Measurements from ENCODE around the gene FLT1.

Gene FLT1

DNA sequence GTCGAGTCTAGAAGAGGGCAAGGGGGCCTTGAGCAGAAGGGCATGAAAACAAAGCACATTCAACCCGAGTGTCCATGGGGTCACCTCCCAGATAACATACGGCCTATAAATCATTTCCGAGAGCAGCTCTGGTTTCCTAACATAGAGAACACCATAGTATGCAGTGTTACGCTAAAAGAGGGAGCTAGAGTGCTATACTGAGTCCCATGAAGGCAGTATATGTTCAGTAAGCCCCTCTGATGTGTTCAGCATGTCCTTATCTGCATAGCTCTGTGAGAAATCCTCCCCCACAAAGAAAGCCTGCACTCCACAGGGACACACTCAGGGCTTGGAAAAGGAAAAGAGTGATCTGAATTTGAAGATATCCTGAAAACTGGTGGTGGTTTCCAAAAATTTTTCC is 175.4 kb downstream of the FLT1 start:
- H3K4me3 ChIP-seq (ENCODE audit: extremely low read depth, insufficient read depth, low read length, poor library complexity, severe bottlenecking), result no peak overlapping the region
- no peak overlapping the region for H3K27ac ChIP-seq (ENCODE audit: low read depth, low read length, severe bottlenecking)
- H3K4me1 ChIP-seq (ENCODE audit: control insufficient read depth, insufficient read depth, low read length, poor library complexity, severe bottlenecking), result peaks cover 46% of the 10 kb centered on the region
- WGBS, 2 experiments (ENCODE audit: insufficient coverage in 2 of 2), result 98% methylated on average over 3 to 5 of the region's 5 CpGs
- H3K9me3 ChIP-seq (ENCODE audit: control insufficient read depth, low read length), result peaks cover 3% of the 10 kb centered on the region
- peaks cover 53% of the 10 kb centered on the region for H3K36me3 ChIP-seq (ENCODE audit: control insufficient read depth, insufficient read depth, low read length)

- H3K9me3 ChIP-seq (ENCODE audit: control insufficient read depth, low read length), result peaks cover 3% of the 10 kb centered on the region
- peaks cover 62% of the 10 kb centered on the region for H3K36me3 ChIP-seq (ENCODE audit: control insufficient read depth, insufficient read depth, low read length)
- H3K4me3 ChIP-seq (ENCODE audit: extremely low read depth, insufficient read depth, low read length, poor library complexity, severe bottlenecking), result no peak overlapping the region
- 100% methylated on average over 2 to 3 of the region's 7 CpGs for WGBS, 2 experiments (ENCODE audit: insufficient coverage in 2 of 2)
- H3K27ac ChIP-seq (ENCODE audit: low read depth, low read length, severe bottlenecking), result no peak overlapping the region
- peaks cover 42% of the 10 kb centered on the region for H3K4me1 ChIP-seq (ENCODE audit: control insufficient read depth, insufficient read depth, low read length, poor library complexity, severe bottlenecking)
Measured at GRCh38 chr13:28318496-28318895, 176.4 kb downstream of the FLT1 start.

DNA sequence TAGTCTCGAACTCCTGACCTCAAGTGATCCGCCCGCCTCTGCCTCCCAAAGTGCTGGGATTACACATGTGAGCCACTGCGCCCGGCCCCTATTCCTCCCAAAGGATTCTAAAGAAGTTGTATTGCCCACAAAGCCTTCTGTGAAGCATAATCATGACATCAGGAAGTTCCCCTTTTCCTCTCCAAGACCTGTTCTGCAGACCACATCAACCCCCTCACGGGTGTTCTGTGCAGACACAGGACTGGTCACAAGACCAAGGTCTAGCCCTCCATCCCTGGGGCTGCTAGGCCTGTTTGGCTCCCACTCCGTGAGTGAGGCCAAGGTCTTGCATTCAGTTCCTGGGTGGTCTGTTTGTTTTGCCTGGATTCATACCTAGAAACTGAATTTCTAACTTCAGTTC is 178.1 kb downstream of the FLT1 start:
- H3K4me1 ChIP-seq (ENCODE audit: control insufficient read depth, insufficient read depth, low read length, poor library complexity, severe bottlenecking), result peaks cover 28% of the 10 kb centered on the region
- H3K36me3 ChIP-seq (ENCODE audit: control insufficient read depth, insufficient read depth, low read length), result peaks cover 71% of the 10 kb centered on the region
- H3K4me3 ChIP-seq (ENCODE audit: extremely low read depth, insufficient read depth, low read length, poor library complexity, severe bottlenecking), result no peak overlapping the region
- 91 to 94% methylated on average over 6 to 7 of the region's 7 CpGs for WGBS, 2 experiments (ENCODE audit: insufficient coverage in 2 of 2)
- H3K9me3 ChIP-seq (ENCODE audit: control insufficient read depth, low read length), result peaks cover 3% of the 10 kb centered on the region
- no peak overlapping the region for H3K27ac ChIP-seq (ENCODE audit: low read depth, low read length, severe bottlenecking)

DNA sequence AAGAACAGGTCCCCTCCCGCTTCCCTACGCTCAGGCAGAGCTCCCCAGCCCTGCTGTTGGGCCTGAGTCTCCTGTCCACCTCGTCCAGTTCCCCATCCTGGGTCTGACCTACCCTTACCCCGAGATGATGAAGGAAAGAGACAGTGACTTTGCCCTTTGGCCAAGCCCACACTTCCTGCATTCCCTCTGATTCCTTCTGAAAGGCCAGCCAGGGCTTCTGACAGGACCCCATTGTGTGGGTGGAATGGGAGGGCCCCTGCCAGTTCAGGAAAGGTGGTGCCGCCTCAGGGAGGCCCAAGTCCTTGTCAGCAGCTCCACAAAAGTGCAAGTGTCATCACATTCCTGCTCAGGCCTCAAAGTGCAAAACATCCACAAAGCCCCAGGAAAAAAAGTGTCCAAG is 178.8 kb downstream of the FLT1 start:
- Histone ChIP-seq H3K36me3 (ENCODE audit: control insufficient read depth, insufficient read depth, low read length) (peaks cover 64% of the 10 kb centered on the region), H3K4me3 (ENCODE audit: extremely low read depth, insufficient read depth, low read length, poor library complexity, severe bottlenecking) (no peak overlapping the region), H3K4me1 (ENCODE audit: control insufficient read depth, insufficient read depth, low read length, poor library complexity, severe bottlenecking) (peaks cover 20% of the 10 kb centered on the region), H3K27ac (ENCODE audit: low read depth, low read length, severe bottlenecking) (peak overlapping the region; percentile 36), H3K9me3 (ENCODE audit: control insufficient read depth, low read length) (peaks cover 3% of the 10 kb centered on the region)
- WGBS, 2 experiments (ENCODE audit: insufficient coverage in 2 of 2), result 50 to 69% methylated on average over 1 to 5 of the region's 5 CpGs

DNA sequence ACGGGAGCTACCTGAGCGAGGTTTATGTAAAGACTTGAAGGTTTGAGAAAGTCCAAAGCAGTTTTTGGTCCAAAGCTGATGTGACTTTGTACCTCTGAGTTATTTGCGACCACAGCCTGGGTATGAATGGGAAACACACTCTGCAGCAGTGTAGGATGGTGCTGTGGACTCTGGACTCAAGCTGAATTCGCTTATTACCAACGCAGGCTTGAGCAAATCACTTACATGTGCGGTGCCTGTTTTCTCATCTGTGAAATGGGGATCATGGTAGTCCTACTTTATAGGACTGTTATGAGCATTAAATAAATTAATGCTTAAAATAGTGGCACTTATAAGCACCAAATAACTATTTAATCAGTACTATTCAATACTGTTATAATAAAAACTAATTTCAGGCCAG is 180.0 kb downstream of the FLT1 start:
- WGBS, 2 experiments (ENCODE audit: insufficient coverage in 2 of 2), result 86 to 100% methylated on average over 1 to 3 of the region's 6 CpGs
- no peaks in the 10 kb centered on the region for H3K9me3 ChIP-seq (ENCODE audit: control insufficient read depth, low read length)
- no peak overlapping the region for H3K27ac ChIP-seq (ENCODE audit: low read depth, low read length, severe bottlenecking)
- peaks cover 61% of the 10 kb centered on the region for H3K36me3 ChIP-seq (ENCODE audit: control insufficient read depth, insufficient read depth, low read length)
- H3K4me3 ChIP-seq (ENCODE audit: extremely low read depth, insufficient read depth, low read length, poor library complexity, severe bottlenecking), result no peak overlapping the region
- H3K4me1 ChIP-seq (ENCODE audit: control insufficient read depth, insufficient read depth, low read length, poor library complexity, severe bottlenecking), result peaks cover 18% of the 10 kb centered on the region

DNA sequence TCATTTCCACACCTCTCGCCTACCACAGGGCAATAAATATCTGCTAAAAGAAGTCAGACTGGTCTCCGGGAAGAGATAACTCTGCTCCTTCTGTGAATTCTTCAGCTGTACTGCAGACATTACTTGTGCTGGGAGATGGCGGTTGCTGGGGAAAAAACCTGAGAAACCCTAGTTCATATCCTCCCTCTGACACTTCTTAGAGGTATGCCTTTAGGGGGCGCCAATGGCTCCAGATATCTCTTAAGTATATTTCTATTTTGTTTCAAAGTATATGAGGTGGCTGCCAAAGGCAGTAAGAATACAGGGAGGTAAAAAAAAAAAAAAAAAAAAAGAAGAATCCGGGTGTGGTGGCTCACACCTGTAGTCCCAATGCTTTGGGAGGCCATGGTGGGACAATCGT is 181.3 kb downstream of the FLT1 start:
- H3K27ac ChIP-seq (ENCODE audit: low read depth, low read length, severe bottlenecking), result no peak overlapping the region
- peaks cover 14% of the 10 kb centered on the region for H3K4me1 ChIP-seq (ENCODE audit: control insufficient read depth, insufficient read depth, low read length, poor library complexity, severe bottlenecking)
- WGBS, 2 experiments (ENCODE audit: insufficient coverage in 2 of 2), result 80 to 100% methylated on average over 1 to 3 of the region's 6 CpGs
- H3K9me3 ChIP-seq (ENCODE audit: control insufficient read depth, low read length), result no peaks in the 10 kb centered on the region
- H3K36me3 ChIP-seq (ENCODE audit: control insufficient read depth, insufficient read depth, low read length), result peaks cover 55% of the 10 kb centered on the region
- no peak overlapping the region for H3K4me3 ChIP-seq (ENCODE audit: extremely low read depth, insufficient read depth, low read length, poor library complexity, severe bottlenecking)

GRCh38 chr13:28306325-28306724 is 188.6 kb downstream of the FLT1 start:
- peaks cover 72% of the 10 kb centered on the region for H3K36me3 ChIP-seq (ENCODE audit: control insufficient read depth, insufficient read depth, low read length)
- whole genome bisulfite sequencing, 2 experiments (ENCODE audit: insufficient coverage in 2 of 2), result 97 to 99% methylated on average over 8 to 9 of the region's 10 CpGs
- no peak overlapping the region for H3K27ac ChIP-seq (ENCODE audit: low read depth, low read length, severe bottlenecking)
- H3K4me1 ChIP-seq (ENCODE audit: control insufficient read depth, insufficient read depth, low read length, poor library complexity, severe bottlenecking), result peaks cover 6% of the 10 kb centered on the region
- H3K9me3 ChIP-seq (ENCODE audit: control insufficient read depth, low read length), result no peaks in the 10 kb centered on the region
- no peak overlapping the region for H3K4me3 ChIP-seq (ENCODE audit: extremely low read depth, insufficient read depth, low read length, poor library complexity, severe bottlenecking)

- peaks cover 51% of the 10 kb centered on the region for H3K36me3 ChIP-seq (ENCODE audit: control insufficient read depth, insufficient read depth, low read length)
- H3K4me1 ChIP-seq (ENCODE audit: control insufficient read depth, insufficient read depth, low read length, poor library complexity, severe bottlenecking), result peaks cover 6% of the 10 kb centered on the region
- no peak overlapping the region for H3K27ac ChIP-seq (ENCODE audit: low read depth, low read length, severe bottlenecking)
- H3K9me3 ChIP-seq (ENCODE audit: control insufficient read depth, low read length), result no peaks in the 10 kb centered on the region
- no peak overlapping the region for H3K4me3 ChIP-seq (ENCODE audit: extremely low read depth, insufficient read depth, low read length, poor library complexity, severe bottlenecking)
- WGBS, 2 experiments (ENCODE audit: insufficient coverage in 2 of 2), result no CpG with 5 or more reads among the region's 4 CpGs
Measured at GRCh38 chr13:28301839-28302238, 193.1 kb downstream of the FLT1 start.

GRCh38 chr13:28299916-28300315 is 195.0 kb downstream of the FLT1 start:
- WGBS, 2 experiments (ENCODE audit: insufficient coverage in 2 of 2), result no CpG with 5 or more reads among the region's 2 CpGs
- H3K4me3 ChIP-seq (ENCODE audit: extremely low read depth, insufficient read depth, low read length, poor library complexity, severe bottlenecking), result no peak overlapping the region
- H3K36me3 ChIP-seq (ENCODE audit: control insufficient read depth, insufficient read depth, low read length), result peaks cover 38% of the 10 kb centered on the region
- H3K4me1 ChIP-seq (ENCODE audit: control insufficient read depth, insufficient read depth, low read length, poor library complexity, severe bottlenecking), result peaks cover 6% of the 10 kb centered on the region
- H3K9me3 ChIP-seq (ENCODE audit: control insufficient read depth, low read length), result no peaks in the 10 kb centered on the region
- H3K27ac ChIP-seq (ENCODE audit: low read depth, low read length, severe bottlenecking), result no peak overlapping the region

DNA sequence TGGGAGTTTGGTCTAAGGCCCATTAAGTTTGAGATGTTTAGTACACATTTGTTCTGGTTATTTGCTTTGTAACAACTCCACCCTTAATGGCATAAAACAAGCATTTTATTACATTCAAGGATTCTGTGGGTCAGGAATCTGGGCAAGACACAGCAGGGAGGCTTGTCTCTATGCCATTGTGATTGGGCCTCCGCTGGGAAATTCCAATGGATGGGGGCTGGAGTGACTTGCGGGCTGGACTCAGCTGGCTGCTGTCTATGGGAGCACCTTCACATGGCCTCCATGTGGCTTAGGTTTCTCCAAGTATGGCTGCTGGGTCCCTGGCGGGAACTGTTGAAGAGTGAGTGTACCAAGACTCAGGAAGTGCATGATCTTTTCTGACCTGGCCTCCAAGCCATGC is 197.6 kb downstream of the FLT1 start:
- no peaks in the 10 kb centered on the region for H3K4me1 ChIP-seq (ENCODE audit: control insufficient read depth, insufficient read depth, low read length, poor library complexity, severe bottlenecking)
- H3K9me3 ChIP-seq (ENCODE audit: control insufficient read depth, low read length), result no peaks in the 10 kb centered on the region
- no peak overlapping the region for H3K4me3 ChIP-seq (ENCODE audit: extremely low read depth, insufficient read depth, low read length, poor library complexity, severe bottlenecking)
- no peak overlapping the region for H3K27ac ChIP-seq (ENCODE audit: low read depth, low read length, severe bottlenecking)
- peaks cover 39% of the 10 kb centered on the region for H3K36me3 ChIP-seq (ENCODE audit: control insufficient read depth, insufficient read depth, low read length)
- 30 to 70% methylated on average over 2 to 3 of the region's 3 CpGs for WGBS, 2 experiments (ENCODE audit: insufficient coverage in 2 of 2)

GRCh38 chr13:28286263-28286662 is 208.7 kb downstream of the FLT1 start:
- WGBS, 2 experiments (ENCODE audit: insufficient coverage in 2 of 2), result 83 to 100% methylated on average over 1 of the region's 1 CpG
- Histone ChIP-seq H3K36me3 (ENCODE audit: control insufficient read depth, insufficient read depth, low read length) (peaks cover 70% of the 10 kb centered on the region), H3K4me3 (ENCODE audit: extremely low read depth, insufficient read depth, low read length, poor library complexity, severe bottlenecking) (no peak overlapping the region), H3K9me3 (ENCODE audit: control insufficient read depth, low read length) (no peaks in the 10 kb centered on the region), H3K27ac (ENCODE audit: low read depth, low read length, severe bottlenecking) (no peak overlapping the region), H3K4me1 (ENCODE audit: control insufficient read depth, insufficient read depth, low read length, poor library complexity, severe bottlenecking) (no peaks in the 10 kb centered on the region)

All from mesodermal cell (in vitro differentiated cells).